Measurements from ENCODE around the gene CASQ1. TPM values are rescaled to one million over a fixed set of nuclear protein-coding genes. Genes with fewer than 3 reads are reported as not detected.

The CASQ1 gene
- total and polyA plus RNA-seq, 2 of the 13 experiments (the other 11 are each of a cell fraction or from before 2014, with no cell fraction given) = 0.09 to 0.20 TPM

DNA sequence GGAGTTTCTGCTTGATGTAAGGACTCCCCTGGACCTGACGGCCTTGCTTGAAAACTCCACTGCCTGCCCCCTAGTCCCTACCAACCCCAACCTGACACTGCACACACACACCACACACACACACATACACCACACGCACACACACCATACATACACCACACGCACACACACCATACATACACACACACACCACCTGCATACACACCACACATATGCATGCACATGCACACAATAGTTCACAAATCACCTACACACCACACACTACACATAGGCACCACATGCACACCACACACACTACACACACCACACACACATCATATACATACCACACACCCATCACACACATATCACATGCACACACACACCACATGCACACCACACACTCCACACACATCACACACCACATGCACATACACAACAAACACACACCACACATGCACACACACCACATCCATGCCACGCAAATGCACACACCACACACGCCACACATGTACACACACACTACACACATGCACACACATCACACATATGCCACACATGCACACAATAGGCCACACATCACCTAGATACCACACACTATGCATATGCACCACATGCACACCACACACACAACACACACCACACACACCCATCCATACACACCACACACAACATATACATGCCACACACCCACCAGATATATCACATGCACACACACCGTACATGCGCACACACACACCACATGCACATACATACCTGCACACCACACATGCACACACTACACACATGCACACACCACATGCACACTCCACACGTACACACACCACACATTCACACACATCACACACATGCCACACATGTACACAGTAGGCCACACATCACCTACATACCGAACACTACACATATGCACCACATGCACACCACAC is 3.7 kb downstream of the CASQ1 start (continued):
- TF ChIP-seq ZNF766 (CRISPR knock-in tag; IDR thresholded peaks at IDR 0.05; ENCODE audit: borderline replicate concordance) (no peak), ZNF577 (CRISPR knock-in tag; IDR thresholded peaks at IDR 0.05; ENCODE audit: borderline replicate concordance, low read depth) (no peak), ZNF678 (CRISPR knock-in tag; IDR thresholded peaks at IDR 0.05) (0 out of 2 replicates have a peak, but pooled peaks have one; percentile 28), NFE2L2 (IDR thresholded peaks at IDR 0.05; ENCODE audit: low read length) (no peak), MTA1 (CRISPR knock-in tag; IDR thresholded peaks at IDR 0.05; ENCODE audit: borderline replicate concordance) (0 out of 2 replicates have a peak, but pooled peaks have one; percentile 10), NRL (CRISPR knock-in tag; IDR thresholded peaks at IDR 0.05; ENCODE audit: borderline replicate concordance) (no peak), MAFF (IDR thresholded peaks at IDR 0.05; ENCODE audit: low read depth, low read length) (no peak; the same call in 1 of the 2 replicates), YEATS4 (CRISPR knock-in tag; IDR thresholded peaks at IDR 0.05; ENCODE audit: borderline replicate concordance) (no peak), HOXA7 (CRISPR knock-in tag; IDR thresholded peaks at IDR 0.05) (no peak), POLR2A (IDR thresholded peaks at IDR 0.05; ENCODE audit: insufficient read depth in 1 of 2, low read depth in 2 of 2, low read length in 2 of 2) (no peak), RFX3 (CRISPR knock-in tag; IDR thresholded peaks at IDR 0.05) (no peak), NPAS2 (CRISPR knock-in tag; IDR thresholded peaks at IDR 0.05; ENCODE audit: borderline replicate concordance) (no peak), ZNF264 (CRISPR knock-in tag; IDR thresholded peaks at IDR 0.05) (no peak), JUNB (CRISPR knock-in tag; IDR thresholded peaks at IDR 0.05; ENCODE audit: borderline replicate concordance) (peak; percentile 11; the same call in 1 of the 2 replicates), PRPF4 (IDR thresholded peaks at IDR 0.05; ENCODE audit: low read depth, low read length, poor library complexity, severe bottlenecking) (no peak), ZNF839 (CRISPR knock-in tag; IDR thresholded peaks at IDR 0.05; ENCODE audit: borderline replicate concordance) (no peak), SMAD3 (CRISPR knock-in tag; IDR thresholded peaks at IDR 0.05) (no peak), SP1 (IDR thresholded peaks at IDR 0.05) (peak; percentile 15; the same call in 1 of the 2 replicates), SP1 (CRISPR knock-in tag; IDR thresholded peaks at IDR 0.05) (no peak), TCF7 (IDR thresholded peaks at IDR 0.05; ENCODE audit: low read depth) (peak; percentile 3; the same call in 1 of the 2 replicates), EED (CRISPR knock-in tag; IDR thresholded peaks at IDR 0.05) (0 out of 2 replicates have a peak, but pooled peaks have one; percentile 49)
- TF ChIP-seq, protein P1, sequence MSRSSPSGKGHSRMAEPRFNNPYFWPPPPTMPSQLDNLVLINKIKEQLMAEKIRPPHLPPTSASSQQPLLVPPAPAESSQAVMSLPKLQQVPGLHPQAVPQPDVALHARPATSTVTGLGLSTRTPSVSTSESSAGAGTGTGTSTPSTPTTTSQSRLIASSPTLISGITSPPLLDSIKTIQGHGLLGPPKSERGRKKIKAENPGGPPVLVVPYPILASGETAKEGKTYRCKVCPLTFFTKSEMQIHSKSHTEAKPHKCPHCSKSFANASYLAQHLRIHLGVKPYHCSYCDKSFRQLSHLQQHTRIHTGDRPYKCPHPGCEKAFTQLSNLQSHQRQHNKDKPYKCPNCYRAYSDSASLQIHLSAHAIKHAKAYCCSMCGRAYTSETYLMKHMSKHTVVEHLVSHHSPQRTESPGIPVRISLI (CRISPR knock-in tag; IDR thresholded peaks at IDR 0.05; ENCODE audit: borderline replicate concordance) = no peak
- TF ChIP-seq, protein P2, sequence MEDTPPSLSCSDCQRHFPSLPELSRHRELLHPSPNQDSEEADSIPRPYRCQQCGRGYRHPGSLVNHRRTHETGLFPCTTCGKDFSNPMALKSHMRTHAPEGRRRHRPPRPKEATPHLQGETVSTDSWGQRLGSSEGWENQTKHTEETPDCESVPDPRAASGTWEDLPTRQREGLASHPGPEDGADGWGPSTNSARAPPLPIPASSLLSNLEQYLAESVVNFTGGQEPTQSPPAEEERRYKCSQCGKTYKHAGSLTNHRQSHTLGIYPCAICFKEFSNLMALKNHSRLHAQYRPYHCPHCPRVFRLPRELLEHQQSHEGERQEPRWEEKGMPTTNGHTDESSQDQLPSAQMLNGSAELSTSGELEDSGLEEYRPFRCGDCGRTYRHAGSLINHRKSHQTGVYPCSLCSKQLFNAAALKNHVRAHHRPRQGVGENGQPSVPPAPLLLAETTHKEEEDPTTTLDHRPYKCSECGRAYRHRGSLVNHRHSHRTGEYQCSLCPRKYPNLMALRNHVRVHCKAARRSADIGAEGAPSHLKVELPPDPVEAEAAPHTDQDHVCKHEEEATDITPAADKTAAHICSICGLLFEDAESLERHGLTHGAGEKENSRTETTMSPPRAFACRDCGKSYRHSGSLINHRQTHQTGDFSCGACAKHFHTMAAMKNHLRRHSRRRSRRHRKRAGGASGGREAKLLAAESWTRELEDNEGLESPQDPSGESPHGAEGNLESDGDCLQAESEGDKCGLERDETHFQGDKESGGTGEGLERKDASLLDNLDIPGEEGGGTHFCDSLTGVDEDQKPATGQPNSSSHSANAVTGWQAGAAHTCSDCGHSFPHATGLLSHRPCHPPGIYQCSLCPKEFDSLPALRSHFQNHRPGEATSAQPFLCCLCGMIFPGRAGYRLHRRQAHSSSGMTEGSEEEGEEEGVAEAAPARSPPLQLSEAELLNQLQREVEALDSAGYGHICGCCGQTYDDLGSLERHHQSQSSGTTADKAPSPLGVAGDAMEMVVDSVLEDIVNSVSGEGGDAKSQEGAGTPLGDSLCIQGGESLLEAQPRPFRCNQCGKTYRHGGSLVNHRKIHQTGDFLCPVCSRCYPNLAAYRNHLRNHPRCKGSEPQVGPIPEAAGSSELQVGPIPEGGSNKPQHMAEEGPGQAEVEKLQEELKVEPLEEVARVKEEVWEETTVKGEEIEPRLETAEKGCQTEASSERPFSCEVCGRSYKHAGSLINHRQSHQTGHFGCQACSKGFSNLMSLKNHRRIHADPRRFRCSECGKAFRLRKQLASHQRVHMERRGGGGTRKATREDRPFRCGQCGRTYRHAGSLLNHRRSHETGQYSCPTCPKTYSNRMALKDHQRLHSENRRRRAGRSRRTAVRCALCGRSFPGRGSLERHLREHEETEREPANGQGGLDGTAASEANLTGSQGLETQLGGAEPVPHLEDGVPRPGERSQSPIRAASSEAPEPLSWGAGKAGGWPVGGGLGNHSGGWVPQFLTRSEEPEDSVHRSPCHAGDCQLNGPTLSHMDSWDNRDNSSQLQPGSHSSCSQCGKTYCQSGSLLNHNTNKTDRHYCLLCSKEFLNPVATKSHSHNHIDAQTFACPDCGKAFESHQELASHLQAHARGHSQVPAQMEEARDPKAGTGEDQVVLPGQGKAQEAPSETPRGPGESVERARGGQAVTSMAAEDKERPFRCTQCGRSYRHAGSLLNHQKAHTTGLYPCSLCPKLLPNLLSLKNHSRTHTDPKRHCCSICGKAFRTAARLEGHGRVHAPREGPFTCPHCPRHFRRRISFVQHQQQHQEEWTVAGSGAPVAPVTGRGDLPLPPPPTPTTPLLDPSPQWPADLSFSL (CRISPR knock-in tag; IDR thresholded peaks at IDR 0.05) = peak; percentile 94

Data from HepG2 (cell line).